Measurements from ENCODE around the gene NPPC.

Gene NPPC

GRCh38 chr2:231933916-231934401, 7.8 kb upstream of the NPPC start:
- no peak overlapping the region for H3K9ac ChIP-seq (ENCODE audit: low read length)
- H3K27me3 ChIP-seq (ENCODE audit: control insufficient read depth, insufficient read depth, low read length), result peaks cover 24% of the 10 kb centered on the region
- no peaks in the 10 kb centered on the region for H3K9me3 ChIP-seq (ENCODE audit: control insufficient read depth, low read length)
- H3K4me3 ChIP-seq (ENCODE audit: low read length), result no peak overlapping the region
- no peaks in the 10 kb centered on the region for H3K36me3 ChIP-seq (ENCODE audit: control insufficient read depth, insufficient read depth, low read length)
- H3K4me1 ChIP-seq (ENCODE audit: control insufficient read depth, insufficient read depth, low read length), result no peaks in the 10 kb centered on the region

- no peak overlapping the region for H3K4me3 ChIP-seq (ENCODE audit: low read length)
- no peaks in the 10 kb centered on the region for H3K36me3 ChIP-seq (ENCODE audit: control insufficient read depth, insufficient read depth, low read length)
- H3K4me1 ChIP-seq (ENCODE audit: control insufficient read depth, insufficient read depth, low read length), result no peaks in the 10 kb centered on the region
- no peak overlapping the region for H3K9ac ChIP-seq (ENCODE audit: low read length)
- no peaks in the 10 kb centered on the region for H3K9me3 ChIP-seq (ENCODE audit: control insufficient read depth, low read length)
- H3K27me3 ChIP-seq (ENCODE audit: control insufficient read depth, insufficient read depth, low read length), result peaks cover 25% of the 10 kb centered on the region
These were observed 7.1 kb upstream of the NPPC start for GRCh38 chr2:231932985-231933915.

GRCh38 chr2:231932711-231932970, 6.4 kb upstream of the NPPC start:
- Histone ChIP-seq H3K36me3 (ENCODE audit: control insufficient read depth, insufficient read depth, low read length) (no peaks in the 10 kb centered on the region), H3K27me3 (ENCODE audit: control insufficient read depth, insufficient read depth, low read length) (peaks cover 29% of the 10 kb centered on the region), H3K9ac (ENCODE audit: low read length) (no peak overlapping the region), H3K4me1 (ENCODE audit: control insufficient read depth, insufficient read depth, low read length) (no peaks in the 10 kb centered on the region), H3K9me3 (ENCODE audit: control insufficient read depth, low read length) (no peaks in the 10 kb centered on the region), H3K4me3 (ENCODE audit: low read length) (no peak overlapping the region)

- H3K4me3 ChIP-seq (ENCODE audit: low read length), result no peak overlapping the region
- no peak overlapping the region for H3K9ac ChIP-seq (ENCODE audit: low read length)
- peaks cover 6% of the 10 kb centered on the region for H3K4me1 ChIP-seq (ENCODE audit: control insufficient read depth, insufficient read depth, low read length)
- no peaks in the 10 kb centered on the region for H3K9me3 ChIP-seq (ENCODE audit: control insufficient read depth, low read length)
- H3K36me3 ChIP-seq (ENCODE audit: control insufficient read depth, insufficient read depth, low read length), result no peaks in the 10 kb centered on the region
- H3K27me3 ChIP-seq (ENCODE audit: control insufficient read depth, insufficient read depth, low read length), result peaks cover 40% of the 10 kb centered on the region
These were observed 5.3 kb upstream of the NPPC start for GRCh38 chr2:231931481-231931915.

- no peak overlapping the region for H3K9ac ChIP-seq (ENCODE audit: low read length)
- no peaks in the 10 kb centered on the region for H3K9me3 ChIP-seq (ENCODE audit: control insufficient read depth, low read length)
- H3K4me3 ChIP-seq (ENCODE audit: low read length), result no peak overlapping the region
- peaks cover 48% of the 10 kb centered on the region for H3K27me3 ChIP-seq (ENCODE audit: control insufficient read depth, insufficient read depth, low read length)
- no peaks in the 10 kb centered on the region for H3K36me3 ChIP-seq (ENCODE audit: control insufficient read depth, insufficient read depth, low read length)
- H3K4me1 ChIP-seq (ENCODE audit: control insufficient read depth, insufficient read depth, low read length), result peaks cover 13% of the 10 kb centered on the region
These were observed 4.5 kb upstream of the NPPC start for GRCh38 chr2:231930593-231931281.

GRCh38 chr2:231929961-231930592, 3.9 kb upstream of the NPPC start:
- H3K9me3 ChIP-seq (ENCODE audit: control insufficient read depth, low read length), result no peaks in the 10 kb centered on the region
- no peak overlapping the region for H3K4me3 ChIP-seq (ENCODE audit: low read length)
- no peaks in the 10 kb centered on the region for H3K36me3 ChIP-seq (ENCODE audit: control insufficient read depth, insufficient read depth, low read length)
- peaks cover 20% of the 10 kb centered on the region for H3K4me1 ChIP-seq (ENCODE audit: control insufficient read depth, insufficient read depth, low read length)
- H3K9ac ChIP-seq (ENCODE audit: low read length), result no peak overlapping the region
- peaks cover 55% of the 10 kb centered on the region for H3K27me3 ChIP-seq (ENCODE audit: control insufficient read depth, insufficient read depth, low read length)

GRCh38 chr2:231928901-231929725, 2.9 kb upstream of the NPPC start:
- no peak overlapping the region for H3K4me3 ChIP-seq (ENCODE audit: low read length)
- no peaks in the 10 kb centered on the region for H3K9me3 ChIP-seq (ENCODE audit: control insufficient read depth, low read length)
- no peaks in the 10 kb centered on the region for H3K36me3 ChIP-seq (ENCODE audit: control insufficient read depth, insufficient read depth, low read length)
- H3K27me3 ChIP-seq (ENCODE audit: control insufficient read depth, insufficient read depth, low read length), result peaks cover 64% of the 10 kb centered on the region
- H3K9ac ChIP-seq (ENCODE audit: low read length), result no peak overlapping the region
- H3K4me1 ChIP-seq (ENCODE audit: control insufficient read depth, insufficient read depth, low read length), result peaks cover 25% of the 10 kb centered on the region

GRCh38 chr2:231928481-231928880, 2.3 kb upstream of the NPPC start:
- H3K9ac ChIP-seq (ENCODE audit: low read length), result no peak overlapping the region
- peaks cover 70% of the 10 kb centered on the region for H3K27me3 ChIP-seq (ENCODE audit: control insufficient read depth, insufficient read depth, low read length)
- H3K36me3 ChIP-seq (ENCODE audit: control insufficient read depth, insufficient read depth, low read length), result no peaks in the 10 kb centered on the region
- no peak overlapping the region for H3K4me3 ChIP-seq (ENCODE audit: low read length)
- no peaks in the 10 kb centered on the region for H3K9me3 ChIP-seq (ENCODE audit: control insufficient read depth, low read length)
- peaks cover 25% of the 10 kb centered on the region for H3K4me1 ChIP-seq (ENCODE audit: control insufficient read depth, insufficient read depth, low read length)

GRCh38 chr2:231927566-231927890, 1.3 kb upstream of the NPPC start:
- H3K9me3 ChIP-seq (ENCODE audit: control insufficient read depth, low read length), result no peaks in the 10 kb centered on the region
- no peak overlapping the region for H3K9ac ChIP-seq (ENCODE audit: low read length)
- peaks cover 78% of the 10 kb centered on the region for H3K27me3 ChIP-seq (ENCODE audit: control insufficient read depth, insufficient read depth, low read length)
- H3K4me3 ChIP-seq (ENCODE audit: low read length), result no peak overlapping the region
- peaks cover 25% of the 10 kb centered on the region for H3K4me1 ChIP-seq (ENCODE audit: control insufficient read depth, insufficient read depth, low read length)
- no peaks in the 10 kb centered on the region for H3K36me3 ChIP-seq (ENCODE audit: control insufficient read depth, insufficient read depth, low read length)

GRCh38 chr2:231926761-231927565, 767 bp upstream of the NPPC start:
- H3K9me3 ChIP-seq (ENCODE audit: control insufficient read depth, low read length), result no peaks in the 10 kb centered on the region
- H3K9ac ChIP-seq (ENCODE audit: low read length), result no peak overlapping the region
- peaks cover 25% of the 10 kb centered on the region for H3K4me1 ChIP-seq (ENCODE audit: control insufficient read depth, insufficient read depth, low read length)
- no peaks in the 10 kb centered on the region for H3K36me3 ChIP-seq (ENCODE audit: control insufficient read depth, insufficient read depth, low read length)
- peaks cover 81% of the 10 kb centered on the region for H3K27me3 ChIP-seq (ENCODE audit: control insufficient read depth, insufficient read depth, low read length)
- peak overlapping the region; percentile 31 for H3K4me3 ChIP-seq (ENCODE audit: low read length)

All from mucosa of stomach (tissue), 1 donor.